ENCODE results near the gene PKHD1. TPM values are rescaled to one million over a fixed set of nuclear protein-coding genes. Genes with fewer than 3 reads are reported as not detected.

Gene PKHD1
- total RNA-seq, 1 experiment from 2014 or later: not detected

- DNase-seq (ENCODE audit: low read depth, low spot score) (no peak), ATAC-seq (no peak)
- Histone ChIP-seq H3K4me3 (ENCODE audit: low read depth in 2 of 2, low read length in 2 of 2) (no peak overlapping the region), H3K27ac (ENCODE audit: low read length) (no peak overlapping the region), H3K27me3 (ENCODE audit: control insufficient read depth, insufficient read depth, low read length) (no peaks in the 10 kb centered on the region), H3K4me1 (ENCODE audit: control insufficient read depth, insufficient read depth, low read length) (no peaks in the 10 kb centered on the region), H3K36me3 (ENCODE audit: control insufficient read depth, insufficient read depth, low read length) (no peaks in the 10 kb centered on the region), H3K9me3 (ENCODE audit: control insufficient read depth, insufficient read depth, low read depth, low read length) (no peaks in the 10 kb centered on the region)
- no TSS peak for BruUV-seq (replicated peaks)
- in situ Hi-C loops (cut with HindIII; ENCODE audit: low pct_unique_long_range_greater_than_20kb, low sequenced_read_pairs) (no loop called here), intact Hi-C loops (cut with micrococcal nuclease; ENCODE audit: unreplicated experiment) (no loop called here)
- POLR2A ChIA-PET: no interaction called here
- CTCF ChIA-PET: no interaction called here
- TF ChIP-seq POLR2AphosphoS5 (IDR thresholded peaks at IDR 0.05; ENCODE audit: low read depth, low read length) (no peak), CTCF (IDR thresholded peaks at IDR 0.05) (no peak), SIN3A (IDR thresholded peaks at IDR 0.05; ENCODE audit: borderline replicate concordance, insufficient read depth, low read depth, low read length) (no peak), TCF7L2 (IDR thresholded peaks at IDR 0.05; ENCODE audit: low read depth, low read length) (no peak), REST (IDR thresholded peaks at IDR 0.05; ENCODE audit: insufficient read depth in 1 of 2, low read depth in 2 of 2, low read length in 1 of 2) (no peak)
Observed at GRCh38 chr6:51793393-51793792, 294.0 kb downstream of the PKHD1 start.

GRCh38 chr6:51792273-51793030 is 295.0 kb downstream of the PKHD1 start:
- no TSS peak for BruUV-seq (replicated peaks)
- no peak for ATAC-seq
- CTCF ChIA-PET: no interaction called here
- H3K27me3 ChIP-seq (ENCODE audit: control insufficient read depth, insufficient read depth, low read length): no peaks in the 10 kb centered on the region
- H3K27ac ChIP-seq (ENCODE audit: low read length): no peak overlapping the region
- POLR2A ChIA-PET: no interaction called here
- H3K4me3 ChIP-seq (ENCODE audit: low read depth in 2 of 2, low read length in 2 of 2): no peak overlapping the region
- in situ Hi-C loops (cut with HindIII; ENCODE audit: low pct_unique_long_range_greater_than_20kb, low sequenced_read_pairs) (no loop called here), intact Hi-C loops (cut with micrococcal nuclease; ENCODE audit: unreplicated experiment) (no loop called here)
- no peaks in the 10 kb centered on the region for H3K9me3 ChIP-seq (ENCODE audit: control insufficient read depth, insufficient read depth, low read depth, low read length)
- no peak for TF ChIP-seq REST (IDR thresholded peaks at IDR 0.05; ENCODE audit: insufficient read depth in 1 of 2, low read depth in 2 of 2, low read length in 1 of 2)
- TF ChIP-seq SIN3A (IDR thresholded peaks at IDR 0.05; ENCODE audit: borderline replicate concordance, insufficient read depth, low read depth, low read length): no peak
- no peak for TF ChIP-seq CTCF (IDR thresholded peaks at IDR 0.05)
- no peak for TF ChIP-seq TCF7L2 (IDR thresholded peaks at IDR 0.05; ENCODE audit: low read depth, low read length)
- no peak for TF ChIP-seq POLR2AphosphoS5 (IDR thresholded peaks at IDR 0.05; ENCODE audit: low read depth, low read length)
- no peak for DNase-seq (ENCODE audit: low read depth, low spot score)
- no peaks in the 10 kb centered on the region for H3K4me1 ChIP-seq (ENCODE audit: control insufficient read depth, insufficient read depth, low read length)
- no peaks in the 10 kb centered on the region for H3K36me3 ChIP-seq (ENCODE audit: control insufficient read depth, insufficient read depth, low read length)
